Measurements from ENCODE around the gene ITFG1. TPM values are rescaled to one million over a fixed set of nuclear protein-coding genes. Genes with fewer than 3 reads are reported as not detected.

ITFG1 gene
- total RNA-seq, 1 experiment from 2014 or later = 20.0 TPM

DNA sequence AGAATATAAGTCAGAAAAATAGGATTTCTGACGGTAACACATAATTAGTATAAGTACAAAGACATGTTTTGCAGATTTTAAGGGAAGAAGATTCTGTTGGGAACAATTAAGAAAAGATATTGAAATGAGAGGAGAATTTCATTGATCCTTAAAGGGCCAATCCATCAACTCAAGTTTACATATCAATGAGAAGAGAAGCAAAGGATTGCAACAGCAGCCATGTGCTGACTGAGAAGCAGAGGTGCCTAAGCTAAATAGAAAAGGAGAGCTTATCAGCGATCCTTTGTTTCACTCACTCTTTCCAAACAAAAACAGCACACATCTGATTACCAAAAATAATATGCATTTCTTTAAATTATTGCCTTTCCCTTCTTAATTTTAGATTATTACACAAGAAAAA, 94.6 kb downstream of the ITFG1 start:
- intact Hi-C loops (cut with micrococcal nuclease) = no loop called here
- DNase-seq (no peak), ATAC-seq (no peak)
- Histone ChIP-seq H3K9me3 (ENCODE audit: low read length) (no peaks in the 10 kb centered on the region), H3K27me3 (ENCODE audit: low read length) (no peaks in the 10 kb centered on the region), H3F3A (ENCODE audit: low read length, unreplicated experiment) (no peaks in the 10 kb centered on the region), H3K4me2 (ENCODE audit: low read length) (no peak overlapping the region), H3K79me2 (ENCODE audit: low read length) (no peaks in the 10 kb centered on the region), H4K20me1 (ENCODE audit: low read length) (no peaks in the 10 kb centered on the region), H3K27ac (ENCODE audit: low read length) (no peak overlapping the region), H3K4me1 (ENCODE audit: insufficient read depth, low read length) (no peaks in the 10 kb centered on the region), H3K36me3 (ENCODE audit: low read depth, low read length) (no peaks in the 10 kb centered on the region), H3K9me2 (replicated peaks; ENCODE audit: low read length) (no peaks in the 10 kb centered on the region), H3K9ac (ENCODE audit: low read length) (no peak overlapping the region), H2AFZ (ENCODE audit: low read length) (no peak overlapping the region), H3K4me3 (ENCODE audit: low read length) (no peak overlapping the region)
- TF ChIP-seq EZH2 (IDR thresholded peaks at IDR 0.05; ENCODE audit: low read length, unreplicated experiment) = no peak
- TF ChIP-seq EZH2phosphoT487 (IDR thresholded peaks at IDR 0.05; ENCODE audit: borderline replicate concordance, low read length) = no peak
- TF ChIP-seq, protein P1, sequence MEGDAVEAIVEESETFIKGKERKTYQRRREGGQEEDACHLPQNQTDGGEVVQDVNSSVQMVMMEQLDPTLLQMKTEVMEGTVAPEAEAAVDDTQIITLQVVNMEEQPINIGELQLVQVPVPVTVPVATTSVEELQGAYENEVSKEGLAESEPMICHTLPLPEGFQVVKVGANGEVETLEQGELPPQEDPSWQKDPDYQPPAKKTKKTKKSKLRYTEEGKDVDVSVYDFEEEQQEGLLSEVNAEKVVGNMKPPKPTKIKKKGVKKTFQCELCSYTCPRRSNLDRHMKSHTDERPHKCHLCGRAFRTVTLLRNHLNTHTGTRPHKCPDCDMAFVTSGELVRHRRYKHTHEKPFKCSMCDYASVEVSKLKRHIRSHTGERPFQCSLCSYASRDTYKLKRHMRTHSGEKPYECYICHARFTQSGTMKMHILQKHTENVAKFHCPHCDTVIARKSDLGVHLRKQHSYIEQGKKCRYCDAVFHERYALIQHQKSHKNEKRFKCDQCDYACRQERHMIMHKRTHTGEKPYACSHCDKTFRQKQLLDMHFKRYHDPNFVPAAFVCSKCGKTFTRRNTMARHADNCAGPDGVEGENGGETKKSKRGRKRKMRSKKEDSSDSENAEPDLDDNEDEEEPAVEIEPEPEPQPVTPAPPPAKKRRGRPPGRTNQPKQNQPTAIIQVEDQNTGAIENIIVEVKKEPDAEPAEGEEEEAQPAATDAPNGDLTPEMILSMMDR (conservative IDR thresholded peaks at IDR 0.05; ENCODE audit: low read depth, low read length) = no peak
- ChIA-PET CTCF (no interaction called here), POLR2A (ENCODE audit: unreplicated experiment) (no interaction called here)
- no TSS peak for BruUV-seq (replicated peaks)

GRCh38 chr16:47363761-47364160, 97.1 kb downstream of the ITFG1 start:
- Histone ChIP-seq H3K36me3 (ENCODE audit: low read depth, low read length) (no peaks in the 10 kb centered on the region), H2AFZ (ENCODE audit: low read length) (no peak overlapping the region), H3K4me1 (ENCODE audit: insufficient read depth, low read length) (peaks cover 9% of the 10 kb centered on the region), H3K4me2 (ENCODE audit: low read length) (no peak overlapping the region), H3K27me3 (ENCODE audit: low read length) (no peaks in the 10 kb centered on the region), H3K79me2 (ENCODE audit: low read length) (no peaks in the 10 kb centered on the region), H4K20me1 (ENCODE audit: low read length) (no peaks in the 10 kb centered on the region), H3K9me3 (ENCODE audit: low read length) (no peaks in the 10 kb centered on the region), H3K9me2 (replicated peaks; ENCODE audit: low read length) (no peaks in the 10 kb centered on the region), H3K27ac (ENCODE audit: low read length) (no peak overlapping the region), H3K4me3 (ENCODE audit: low read length) (no peak overlapping the region), H3F3A (ENCODE audit: low read length, unreplicated experiment) (no peaks in the 10 kb centered on the region), H3K9ac (ENCODE audit: low read length) (no peak overlapping the region)
- POLR2A ChIA-PET (ENCODE audit: unreplicated experiment) = interaction anchor here (0.5 kb wide), 1 partner anchor 188 kb away, joined by 3 read pairs; no protein-coding TSS in a partner anchor
- ATAC-seq (no peak), DNase-seq (no peak)
- no TSS peak for BruUV-seq (replicated peaks)
- CTCF ChIA-PET = no interaction called here
- no peak for TF ChIP-seq EZH2 (IDR thresholded peaks at IDR 0.05; ENCODE audit: low read length, unreplicated experiment)
- no peak for TF ChIP-seq EZH2phosphoT487 (IDR thresholded peaks at IDR 0.05; ENCODE audit: borderline replicate concordance, low read length)
- TF ChIP-seq, protein P1 (conservative IDR thresholded peaks at IDR 0.05; ENCODE audit: low read depth, low read length) = no peak
- intact Hi-C loops (cut with micrococcal nuclease) = no loop called here

GRCh38 chr16:47359478-47359877, 101.4 kb downstream of the ITFG1 start:
- BruUV-seq (replicated peaks) = no TSS peak
- no peaks in the 10 kb centered on the region for H3K9me2 ChIP-seq (replicated peaks; ENCODE audit: low read length)
- no peaks in the 10 kb centered on the region for H3F3A ChIP-seq (ENCODE audit: low read length, unreplicated experiment)
- H3K9me3 ChIP-seq (ENCODE audit: low read length) = no peaks in the 10 kb centered on the region
- H3K4me3 ChIP-seq (ENCODE audit: low read length) = no peak overlapping the region
- no peak overlapping the region for H2AFZ ChIP-seq (ENCODE audit: low read length)
- no peaks in the 10 kb centered on the region for H3K79me2 ChIP-seq (ENCODE audit: low read length)
- DNase-seq (no peak), ATAC-seq (no peak)
- H3K27me3 ChIP-seq (ENCODE audit: low read length) = no peaks in the 10 kb centered on the region
- peaks cover 10% of the 10 kb centered on the region for H3K4me1 ChIP-seq (ENCODE audit: insufficient read depth, low read length)
- no peak for TF ChIP-seq EZH2 (IDR thresholded peaks at IDR 0.05; ENCODE audit: low read length, unreplicated experiment)
- TF ChIP-seq, protein P1 (conservative IDR thresholded peaks at IDR 0.05; ENCODE audit: low read depth, low read length) = no peak
- TF ChIP-seq EZH2phosphoT487 (IDR thresholded peaks at IDR 0.05; ENCODE audit: borderline replicate concordance, low read length) = no peak
- POLR2A ChIA-PET (ENCODE audit: unreplicated experiment) = interaction anchor here (0.6 kb wide), 1 partner anchor 27 kb away, joined by 4 read pairs; no protein-coding TSS in a partner anchor
- H3K27ac ChIP-seq (ENCODE audit: low read length) = no peak overlapping the region
- H3K4me2 ChIP-seq (ENCODE audit: low read length) = no peak overlapping the region; the same call in 1 of the 2 replicates
- intact Hi-C loops (cut with micrococcal nuclease) = no loop called here
- CTCF ChIA-PET = no interaction called here
- no peak overlapping the region for H3K9ac ChIP-seq (ENCODE audit: low read length)
- H4K20me1 ChIP-seq (ENCODE audit: low read length) = no peaks in the 10 kb centered on the region
- H3K36me3 ChIP-seq (ENCODE audit: low read depth, low read length) = no peaks in the 10 kb centered on the region

All from PC-3 (cell line).